SK-N-SH (cell line): ENCODE data around the gene PIAS3. TPM values are rescaled to one million over a fixed set of nuclear protein-coding genes. Genes with fewer than 3 reads are reported as not detected.

Experiments used
- CTCF ChIA-PET: fragments of 300-600, 350-600 bp; formaldehyde crosslinking; extraction: SDS; loops from one replicate; lab custom pipeline; 2021; lab: Yijun Ruan, JAX
- POLR2A ChIA-PET: fragments of 350-600 bp; sonication (Branson Sonifier 250); formaldehyde crosslinking; extraction: SDS; loops from one replicate; lab custom pipeline; 2020; ENCODE audit warnings: antibody characterized with exemption, inconsistent platforms; lab: Yijun Ruan, JAX
- DNase-seq: peaks from one replicate; pipeline ENCODE4 v3.0.0; 2012
- H2AFZ ChIP-seq: fragments of 200-600 bp; sonication (generic); 2 replicates; pipeline ENCODE4 v1.8.1; 2016; ENCODE audit warnings: antibody characterized with exemption, mild to moderate bottlenecking, low read depth
- H3F3A ChIP-seq: fragments of 200-600 bp; sonication (generic); replicated peaks from 2 replicates; pipeline ENCODE3; 2016; ENCODE audit warnings: antibody characterized with exemption, mild to moderate bottlenecking; ENCODE audit not compliant: insufficient read depth
- H3K27ac ChIP-seq, 2 experiments: fragments of 200-500 bp in 1 of 2; fragments of 200-600 bp in 1 of 2; sonication (Bioruptor generic) in 1 of 2; sonication (generic), shearing (Covaris generic) in 1 of 2; 2 replicates each; pipeline versions ENCODE4 v1.5.1 to v1.6.1; 2014 to 2016; ENCODE audit warnings: low read depth in 2 of 2, inconsistent platforms in 1 of 2, low read length in 1 of 2, mild to moderate bottlenecking in 1 of 2, mixed read lengths in 1 of 2
- H3K27me3 ChIP-seq: fragments of 200-600 bp; sonication (generic), shearing (Covaris generic); 2 replicates; pipeline ENCODE4 v1.6.1; 2016; ENCODE audit warnings: mixed run types; ENCODE audit not compliant: insufficient read depth
- H3K36me3 ChIP-seq, 2 experiments: fragments of 200-500 bp in 1 of 2; fragments of 200-600 bp in 1 of 2; sonication (Bioruptor generic) in 1 of 2; sonication (generic) in 1 of 2; replicated peaks in 1 of 2; 2 replicates each; pipeline versions ENCODE3 to v1.5.1; 2014 to 2016; ENCODE audit warnings: low read length in 1 of 2, mild to moderate bottlenecking in 1 of 2; ENCODE audit not compliant: insufficient read depth in 2 of 2, control insufficient read depth in 1 of 2
- H3K4me1 ChIP-seq, 2 experiments: fragments of 200-500 bp in 1 of 2; fragments of 200-600 bp in 1 of 2; sonication (Bioruptor generic) in 1 of 2; sonication (generic), shearing (Covaris generic) in 1 of 2; 2 replicates each; pipeline versions ENCODE4 v1.5.1 to v1.6.1; 2014 to 2016; ENCODE audit warnings: low read depth in 1 of 2, low read length in 1 of 2, mixed run types in 1 of 2; ENCODE audit not compliant: insufficient read depth in 2 of 2, control insufficient read depth in 1 of 2
- H3K4me2 ChIP-seq: fragments of 200-600 bp; sonication (generic), shearing (Covaris generic); 2 replicates; pipeline ENCODE4 v1.6.1; 2017; ENCODE audit warnings: mixed run types
- H3K4me3 ChIP-seq, 2 experiments: fragments of 200-500 bp in 1 of 2; fragments of 200-600 bp in 1 of 2; sonication (Bioruptor generic) in 1 of 2; sonication (generic), shearing (Covaris generic) in 1 of 2; 2 replicates each; pipeline versions ENCODE4 v1.5.1 to v1.8.1; 2014 to 2016; ENCODE audit warnings: low read depth in 2 of 2, inconsistent platforms in 1 of 2, low read length in 1 of 2, mild to moderate bottlenecking in 1 of 2, mixed read lengths in 1 of 2, moderate library complexity in 1 of 2
- H3K79me2 ChIP-seq: fragments of 200-600 bp; sonication (generic); 2 replicates; pipeline ENCODE4 v1.8.1; 2017; ENCODE audit warnings: mild to moderate bottlenecking; ENCODE audit not compliant: insufficient read depth
- H3K9ac ChIP-seq: fragments of 200-600 bp; sonication (generic); 2 replicates; pipeline ENCODE4 v1.6.1; 2017; ENCODE audit warnings: mixed run types
- H3K9me2 ChIP-seq: fragments of 200-600 bp; sonication (generic); 2 replicates; pipeline ENCODE4 v1.6.1; 2017; ENCODE audit warnings: mixed run types
- H3K9me3 ChIP-seq: fragments of 200-600 bp; sonication (generic); 2 replicates; pipeline ENCODE4 v1.6.1; 2017; ENCODE audit warnings: mixed run types, mild to moderate bottlenecking, moderate library complexity
- H4K20me1 ChIP-seq: fragments of 200-600 bp; sonication (generic); 2 replicates; pipeline ENCODE4 v1.6.1; 2017; ENCODE audit warnings: mild to moderate bottlenecking, mixed run types; ENCODE audit not compliant: insufficient read depth
- CHD2 ChIP-seq: fragments of 150-350 bp; IDR thresholded peaks from 2 replicates; pipeline ENCODE4 v1.6.1; 2018; ENCODE audit warnings: low read length; ENCODE audit not compliant: partially characterized antibody
- CTCF ChIP-seq: fragments of 200-600 bp; sonication (generic); IDR thresholded peaks from 2 replicates; pipeline ENCODE4 v1.6.1; 2017; ENCODE audit warnings: antibody characterized with exemption, mild to moderate bottlenecking, moderate library complexity
- EP300 ChIP-seq, 2 experiments: IDR thresholded peaks; 2 replicates each; pipeline versions ENCODE4 v1.4.0 to v1.6.1; 2012; ENCODE audit warnings: borderline replicate concordance in 1 of 2, low read depth in 1 of 2, low read length in 1 of 2
- FOXM1 ChIP-seq: IDR thresholded peaks from 2 replicates; pipeline ENCODE4 v1.4.0; 2012; ENCODE audit warnings: low read depth, mild to moderate bottlenecking
- GABPA ChIP-seq: IDR thresholded peaks from 2 replicates; pipeline ENCODE4 v1.4.0; 2012; ENCODE audit warnings: low read depth, mild to moderate bottlenecking
- JUND ChIP-seq: IDR thresholded peaks from 2 replicates; pipeline ENCODE4 v1.4.0; 2012
- MXI1 ChIP-seq: IDR thresholded peaks from 2 replicates; pipeline ENCODE4 v1.6.1; 2012; ENCODE audit warnings: mild to moderate bottlenecking, low read depth, low read length, improper control_type of control experiment
- PBX3 ChIP-seq: IDR thresholded peaks from 2 replicates; pipeline ENCODE4; 2012
- RFX5 ChIP-seq: IDR thresholded peaks from 2 replicates; pipeline ENCODE4 v1.6.1; 2012; ENCODE audit warnings: mild to moderate bottlenecking, improper control_type of control experiment, low read length
- RXRA ChIP-seq: IDR thresholded peaks from 2 replicates; pipeline ENCODE4 v1.4.0; 2012; ENCODE audit warnings: low read depth, mild to moderate bottlenecking, borderline replicate concordance
- SIN3A ChIP-seq: IDR thresholded peaks from 2 replicates; pipeline ENCODE4 v1.6.1; 2012; ENCODE audit warnings: low read depth, mild to moderate bottlenecking, low read length, moderate library complexity, borderline replicate concordance
- SMC3 ChIP-seq: IDR thresholded peaks from 2 replicates; pipeline ENCODE4 v1.6.1; 2012; ENCODE audit warnings: low read depth, low read length, improper control_type of control experiment
- TCF12 ChIP-seq: IDR thresholded peaks from 2 replicates; pipeline ENCODE4 v1.4.0; 2012
- YY1 ChIP-seq: IDR thresholded peaks from 2 replicates; pipeline ENCODE4 v1.4.0; 2012; ENCODE audit warnings: low read depth, mild to moderate bottlenecking
- WGBS: methylation state at CpG from one replicate; pipeline ENCODE4 v1.1.6; 2017; ENCODE audit warnings: low lambda C conversion rate; 5-methylcytosine and 5-hydroxymethylcytosine counted together
- polyA plus RNA-seq, 3 experiments: library from polyadenylated mRNA; depleted of rRNA; stranded (reverse); fragments of >200 nt; gene quantifications; 2 replicates each; pipeline ENCODE4 v1.2.3, GENCODE V29; 2012
- TF ChIP-seq, protein P1 (sequence below): IDR thresholded peaks from 2 replicates; pipeline ENCODE4 v1.4.0; 2012; ENCODE audit warnings: low read depth, borderline replicate concordance

The PIAS3 gene
- polyA plus RNA-seq, 1 of the 3 experiments (the other 2 are of a cell fraction) = 35.5 TPM

- TF ChIP-seq CHD2 (no peak), JUND (no peak), PBX3 (no peak), RFX5 (no peak), YY1 (no peak), EP300 (IDR thresholded peaks at IDR 0.05; ENCODE audit: borderline replicate concordance in 1 of 2, low read depth in 1 of 2, low read length in 1 of 2) (no peak), TCF12 (no peak), MXI1 (no peak), SMC3 (no peak), GABPA (no peak), FOXM1 (no peak), SIN3A (no peak), RXRA (no peak)
- TF ChIP-seq, all 33 proteins: peak for 0
Observed at GRCh38 chr1:145855426-145855948, 3.4 kb downstream of the PIAS3 start (continued).

GRCh38 chr1:145849356-145850160 lies 9.3 kb downstream of the PIAS3 start:
- Histone ChIP-seq H3K4me3 (no peak overlapping the region), H2AFZ (no peak overlapping the region), H3K9me2 (no peaks in the 10 kb centered on the region), H3K27ac (peak overlapping the region; percentile 19 to 76; a peak in 2 of 4 replicates), H3K9ac (no peak overlapping the region), H4K20me1 (no peaks in the 10 kb centered on the region), H3K27me3 (no peaks in the 10 kb centered on the region), H3K9me3 (no peaks in the 10 kb centered on the region), H3K4me2 (no peak overlapping the region), H3F3A (peaks cover 33% of the 10 kb centered on the region), H3K4me1 (peaks cover 3 to 14% of the 10 kb centered on the region in 2 experiments; a peak in 2 of 4 replicates), H3K79me2 (no peaks in the 10 kb centered on the region), H3K36me3 (peaks cover 48% of the 10 kb centered on the region in 2 experiments)
- WGBS = 84% methylated on average over 13 of the region's 15 CpGs
- peak; percentile 55 for DNase-seq
- no peak for TF ChIP-seq SMC3
- TF ChIP-seq, protein P1, sequence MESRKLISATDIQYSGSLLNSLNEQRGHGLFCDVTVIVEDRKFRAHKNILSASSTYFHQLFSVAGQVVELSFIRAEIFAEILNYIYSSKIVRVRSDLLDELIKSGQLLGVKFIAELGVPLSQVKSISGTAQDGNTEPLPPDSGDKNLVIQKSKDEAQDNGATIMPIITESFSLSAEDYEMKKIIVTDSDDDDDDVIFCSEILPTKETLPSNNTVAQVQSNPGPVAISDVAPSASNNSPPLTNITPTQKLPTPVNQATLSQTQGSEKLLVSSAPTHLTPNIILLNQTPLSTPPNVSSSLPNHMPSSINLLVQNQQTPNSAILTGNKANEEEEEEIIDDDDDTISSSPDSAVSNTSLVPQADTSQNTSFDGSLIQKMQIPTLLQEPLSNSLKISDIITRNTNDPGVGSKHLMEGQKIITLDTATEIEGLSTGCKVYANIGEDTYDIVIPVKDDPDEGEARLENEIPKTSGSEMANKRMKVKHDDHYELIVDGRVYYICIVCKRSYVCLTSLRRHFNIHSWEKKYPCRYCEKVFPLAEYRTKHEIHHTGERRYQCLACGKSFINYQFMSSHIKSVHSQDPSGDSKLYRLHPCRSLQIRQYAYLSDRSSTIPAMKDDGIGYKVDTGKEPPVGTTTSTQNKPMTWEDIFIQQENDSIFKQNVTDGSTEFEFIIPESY = no peak
- peak; percentile 63 for TF ChIP-seq CTCF
- ChIA-PET CTCF (interaction anchor here (1.0 to 1.9 kb wide), 6 partner anchors 9 to 128 kb away, joined by 3 to 5 read pairs (median 4); partner anchors contain the start of genes ITGA10, PIAS3, POLR3C and RNF115), POLR2A (interaction anchor here (0.6 to 2.0 kb wide), 2 partner anchors 10 to 19 kb away, joined by 3 to 9 read pairs; partner anchors contain the start of gene PIAS3)
